Stomach smooth muscle (tissue), 2 donors: ENCODE results near the gene RPP14.

Experiments used
- H3K27ac ChIP-seq: one replicate; pipeline ENCODE4 v1.7.0; 2013; ENCODE audit warnings: mild to moderate bottlenecking, low read length, inconsistent platforms
- H3K27me3 ChIP-seq, 2 donors: one replicate each; pipeline ENCODE4 v1.7.0; 2013; ENCODE audit warnings: low read length in 2 of 2; ENCODE audit not compliant: insufficient read depth in 2 of 2, control insufficient read depth in 1 of 2
- H3K36me3 ChIP-seq, 2 donors: one replicate each; pipeline ENCODE4 v1.7.0; 2013; ENCODE audit warnings: low read length in 2 of 2; ENCODE audit not compliant: control insufficient read depth in 2 of 2, insufficient read depth in 2 of 2
- H3K4me1 ChIP-seq: one replicate; pipeline ENCODE4 v1.7.0; 2013; ENCODE audit warnings: low read length; ENCODE audit not compliant: control insufficient read depth, insufficient read depth
- H3K4me3 ChIP-seq, 2 donors: one replicate each; pipeline ENCODE4 v1.7.0; 2013; ENCODE audit warnings: low read length in 2 of 2
- H3K9ac ChIP-seq, 2 donors: one replicate each; pipeline ENCODE4 v1.7.0; 2013; ENCODE audit warnings: low read length in 2 of 2, mild to moderate bottlenecking in 1 of 2
- H3K9me3 ChIP-seq, 2 donors: one replicate each; pipeline ENCODE4 v1.7.0; 2013; ENCODE audit warnings: low read length in 2 of 2; ENCODE audit not compliant: control insufficient read depth in 2 of 2
- donor health status: healthy.
- donor health status: Pancreatic carcinoma.

The RPP14 gene

GRCh38 chr3:58321791-58322190 is 15.7 kb downstream of the RPP14 start:
- Histone ChIP-seq H3K36me3 (peaks cover 17% of the 10 kb centered on the region in 2 donors), H3K27ac (no peak overlapping the region), H3K4me1 (peaks cover 11% of the 10 kb centered on the region), H3K27me3 (no peaks in the 10 kb centered on the region), H3K9me3 (no peaks in the 10 kb centered on the region), H3K4me3 (no peak overlapping the region), H3K9ac (no peak overlapping the region)

GRCh38 chr3:58322793-58323192 is 16.7 kb downstream of the RPP14 start:
- no peak overlapping the region for H3K9ac ChIP-seq
- peaks cover 7 to 11% of the 10 kb centered on the region in 2 donors for H3K36me3 ChIP-seq
- H3K4me1 ChIP-seq = peaks cover 11% of the 10 kb centered on the region
- H3K27ac ChIP-seq = no peak overlapping the region
- no peaks in the 10 kb centered on the region for H3K9me3 ChIP-seq
- H3K4me3 ChIP-seq = no peak overlapping the region
- no peaks in the 10 kb centered on the region for H3K27me3 ChIP-seq

GRCh38 chr3:58323529-58324390 is 17.7 kb downstream of the RPP14 start:
- Histone ChIP-seq H3K36me3 (peaks cover 4 to 7% of the 10 kb centered on the region in 2 donors), H3K9me3 (no peaks in the 10 kb centered on the region), H3K4me3 (no peak overlapping the region), H3K4me1 (peaks cover 11% of the 10 kb centered on the region), H3K9ac (no peak overlapping the region), H3K27me3 (no peaks in the 10 kb centered on the region), H3K27ac (no peak overlapping the region)

GRCh38 chr3:58324391-58325390 is 18.6 kb downstream of the RPP14 start:
- Histone ChIP-seq H3K4me1 (peaks cover 11% of the 10 kb centered on the region), H3K4me3 (no peak overlapping the region), H3K9ac (no peak overlapping the region), H3K36me3 (peaks cover 0 to 2% of the 10 kb centered on the region in 2 donors), H3K27me3 (no peaks in the 10 kb centered on the region), H3K9me3 (no peaks in the 10 kb centered on the region), H3K27ac (peak overlapping the region; percentile 37)

- H3K27ac ChIP-seq = peak overlapping the region; percentile 37
- no peaks in the 10 kb centered on the region for H3K9me3 ChIP-seq
- peaks cover 11% of the 10 kb centered on the region for H3K4me1 ChIP-seq
- no peaks in the 10 kb centered on the region for H3K27me3 ChIP-seq
- H3K36me3 ChIP-seq = peaks cover 0 to 2% of the 10 kb centered on the region in 2 donors
- H3K4me3 ChIP-seq = no peak overlapping the region
- peak overlapping the region in 1 of 2 donors; percentile 14 for H3K9ac ChIP-seq
Observed at GRCh38 chr3:58325525-58325992, 19.5 kb downstream of the RPP14 start.

GRCh38 chr3:58326267-58326900 is 20.3 kb downstream of the RPP14 start:
- no peak overlapping the region for H3K4me3 ChIP-seq
- H3K9me3 ChIP-seq = no peaks in the 10 kb centered on the region
- H3K9ac ChIP-seq = no peak overlapping the region
- H3K36me3 ChIP-seq = peaks cover 0 to 2% of the 10 kb centered on the region in 2 donors
- H3K4me1 ChIP-seq = peaks cover 9% of the 10 kb centered on the region
- H3K27me3 ChIP-seq = no peaks in the 10 kb centered on the region
- H3K27ac ChIP-seq = no peak overlapping the region

- Histone ChIP-seq H3K27me3 (no peaks in the 10 kb centered on the region), H3K9me3 (no peaks in the 10 kb centered on the region), H3K9ac (no peak overlapping the region), H3K27ac (no peak overlapping the region), H3K4me3 (no peak overlapping the region), H3K36me3 (no peaks in the 10 kb centered on the region), H3K4me1 (peaks cover 18% of the 10 kb centered on the region)
Observed at GRCh38 chr3:58329150-58329921, 23.3 kb downstream of the RPP14 start.

- no peak overlapping the region for H3K27ac ChIP-seq
- H3K9ac ChIP-seq = no peak overlapping the region
- H3K27me3 ChIP-seq = no peaks in the 10 kb centered on the region
- no peaks in the 10 kb centered on the region for H3K9me3 ChIP-seq
- peaks cover 18% of the 10 kb centered on the region for H3K4me1 ChIP-seq
- H3K36me3 ChIP-seq = no peaks in the 10 kb centered on the region
- no peak overlapping the region for H3K4me3 ChIP-seq
Observed at GRCh38 chr3:58329922-58330413, 23.9 kb downstream of the RPP14 start.

- no peaks in the 10 kb centered on the region for H3K9me3 ChIP-seq
- H3K27me3 ChIP-seq = no peaks in the 10 kb centered on the region
- no peak overlapping the region for H3K4me3 ChIP-seq
- no peaks in the 10 kb centered on the region for H3K36me3 ChIP-seq
- peaks cover 16% of the 10 kb centered on the region for H3K4me1 ChIP-seq
- H3K9ac ChIP-seq = peak overlapping the region in 1 of 2 donors; percentile 70
- no peak overlapping the region for H3K27ac ChIP-seq
Observed at GRCh38 chr3:58331593-58332152, 25.6 kb downstream of the RPP14 start.
